Middle frontal gyrus (tissue), 1 donor: Measurements from ENCODE around the gene SH3GLB2.
"Not testable (repeated sequence)": the region's sequence is repeated elsewhere in the genome, so short reads cannot be mapped to it uniquely, and the experiment has no call there.

Experiments used
- DNase-seq: peaks from one replicate; pipeline ENCODE4 v3.0.0-alpha.2; 2015; ENCODE audit warnings: low spot score; ENCODE audit errors: extremely low spot score

SH3GLB2 gene

DNA sequence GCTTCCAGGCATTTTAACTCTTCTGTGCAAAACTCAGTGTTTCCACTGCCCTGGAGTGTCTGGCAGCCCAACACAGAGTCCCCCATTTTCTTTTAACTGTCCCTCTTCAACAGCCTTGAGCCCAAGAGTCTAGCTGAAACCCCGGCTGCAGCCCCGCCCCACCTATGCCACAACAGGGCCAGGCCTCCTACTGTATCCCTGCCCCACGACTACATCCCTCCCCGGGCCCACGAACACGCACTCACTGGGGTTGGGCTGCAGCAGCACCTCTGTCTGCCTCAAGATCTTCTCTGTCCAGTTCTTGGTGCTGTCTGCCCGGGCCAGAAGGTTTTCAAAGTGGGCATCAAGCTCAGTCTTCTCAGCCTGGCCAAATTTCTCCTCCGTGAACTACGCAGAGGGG lies 6.1 kb downstream of the SH3GLB2 start:
- DNase-seq, result no peak

DNA sequence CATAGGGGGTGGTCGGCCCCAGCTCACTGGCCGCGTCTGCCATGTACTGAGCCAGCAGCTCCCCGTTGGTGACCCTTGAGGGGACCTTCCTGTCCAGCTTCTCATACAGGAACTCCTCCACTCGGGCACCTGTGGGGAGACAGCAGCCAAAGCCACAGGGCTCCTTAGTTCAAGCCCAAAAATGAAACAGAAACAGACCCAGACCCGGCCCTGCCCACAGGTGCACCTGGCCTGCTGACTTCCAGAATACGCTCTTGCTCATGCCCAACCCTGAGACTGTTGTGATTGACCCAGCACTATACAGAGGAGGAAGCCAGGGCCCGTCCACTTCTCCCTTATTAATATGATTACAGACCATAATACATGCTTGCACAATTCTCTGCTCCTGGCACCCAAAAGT lies 7.0 kb downstream of the SH3GLB2 start:
- DNase-seq, result no peak

DNA sequence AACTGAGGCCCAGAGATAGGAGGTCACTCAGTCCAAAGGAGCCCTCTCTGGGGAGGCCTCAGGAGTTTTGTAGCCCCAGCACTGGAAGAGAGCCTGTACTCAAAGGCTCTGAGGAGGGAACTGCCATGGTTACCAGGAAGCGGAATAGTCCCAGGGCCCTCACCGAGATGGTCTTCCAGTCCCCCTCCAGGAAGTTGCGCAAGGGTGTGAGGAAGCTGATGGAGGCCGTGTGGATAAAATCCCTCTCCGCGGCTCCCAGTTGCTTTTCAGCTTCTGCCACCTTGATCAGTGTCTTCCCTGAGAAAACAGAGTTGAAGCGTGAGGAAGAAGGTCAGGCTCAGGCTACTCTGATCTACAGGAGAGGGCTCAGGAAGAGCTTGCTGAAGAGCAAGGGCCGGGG lies 13.5 kb downstream of the SH3GLB2 start:
- no peak for DNase-seq

DNA sequence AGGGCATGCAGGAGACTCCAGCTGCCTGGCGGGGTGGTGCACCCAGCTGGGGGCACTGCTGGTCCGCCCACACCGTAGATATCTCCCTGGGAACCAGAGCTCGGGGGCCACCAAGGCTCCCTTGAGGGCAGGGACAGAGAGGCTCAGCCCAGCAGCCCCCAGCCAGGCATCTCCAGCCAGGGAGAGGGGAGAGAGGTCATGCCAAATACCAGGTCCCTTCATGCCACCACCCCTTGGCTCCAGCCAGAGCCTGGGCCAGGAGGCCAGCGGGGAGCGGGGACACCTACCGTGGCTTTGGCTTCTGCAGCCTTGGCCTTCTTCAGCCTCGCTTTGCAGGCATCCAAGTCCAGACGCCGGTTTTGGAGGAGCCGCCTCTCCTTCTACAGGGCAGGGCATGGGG lies 14.0 kb downstream of the SH3GLB2 start:
- DNase-seq, result no peak

DNA sequence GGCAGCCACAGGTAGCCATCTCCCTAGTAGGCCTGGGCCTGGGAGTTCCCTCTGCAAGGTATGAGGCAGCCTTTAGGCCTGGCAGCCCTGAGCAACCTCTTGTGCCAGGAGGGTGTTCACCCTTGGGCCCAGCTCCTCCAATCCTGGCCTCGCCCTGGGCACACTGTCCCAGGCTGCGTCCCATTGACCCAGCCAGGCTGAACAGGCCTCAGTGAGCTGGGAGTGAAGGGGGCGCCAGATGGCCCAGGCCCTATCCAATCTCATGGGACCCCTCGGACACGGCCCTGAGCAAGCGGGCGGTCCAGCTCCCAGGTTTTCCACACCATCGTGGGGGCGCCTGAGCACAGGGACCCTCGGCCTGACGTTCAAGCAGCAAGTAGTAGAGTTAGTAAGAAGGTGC lies 14.5 kb downstream of the SH3GLB2 start:
- DNase-seq, result no peak

DNA sequence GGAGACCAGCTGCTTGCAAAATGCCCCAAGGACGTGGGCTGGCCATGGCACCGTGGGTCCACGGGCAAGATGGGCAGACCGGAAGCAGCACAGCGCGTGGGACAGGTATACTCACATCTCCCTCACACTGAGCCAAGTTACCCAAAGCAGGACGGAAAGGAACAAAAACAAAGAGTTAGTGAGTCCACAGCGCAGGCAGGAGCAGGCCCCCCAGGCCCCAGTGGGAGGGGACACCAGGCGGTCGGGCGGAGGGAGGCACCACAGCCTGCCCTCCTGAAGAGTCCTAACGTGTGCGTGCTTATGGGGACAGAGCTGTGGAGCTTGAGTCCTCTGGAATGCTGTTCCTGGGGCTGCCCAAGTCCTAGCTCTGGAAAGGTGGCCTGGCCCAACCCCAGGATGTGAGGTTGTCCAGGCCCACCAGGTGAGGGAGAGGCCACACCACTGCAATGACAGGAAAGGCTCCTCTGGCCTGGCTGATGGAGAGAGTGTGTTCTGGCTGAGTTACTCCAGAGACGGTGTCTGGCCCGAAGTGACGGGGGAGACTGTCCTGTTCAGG lies 15.2 kb downstream of the SH3GLB2 start:
- no peak for DNase-seq

DNA sequence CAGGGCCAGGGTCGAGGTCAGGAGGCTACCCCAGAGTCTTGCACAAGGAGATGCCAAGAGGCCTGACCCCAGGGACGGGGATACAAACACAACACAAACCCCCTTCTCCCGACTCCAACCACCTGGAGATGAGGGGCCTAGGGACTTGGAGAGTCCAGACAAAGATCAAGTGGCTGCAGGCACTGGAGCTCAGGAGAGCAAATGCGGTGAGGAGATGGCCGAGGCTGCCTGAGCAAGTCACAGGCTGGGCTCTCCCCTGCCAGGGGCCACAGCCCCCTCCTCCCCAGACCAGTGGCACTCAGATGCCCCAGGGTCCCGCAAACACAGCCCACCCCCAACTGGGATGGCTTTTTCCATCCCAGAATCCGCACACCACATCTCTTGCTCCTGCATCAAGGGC lies 15.8 kb downstream of the SH3GLB2 start:
- DNase-seq, result no peak

DNA sequence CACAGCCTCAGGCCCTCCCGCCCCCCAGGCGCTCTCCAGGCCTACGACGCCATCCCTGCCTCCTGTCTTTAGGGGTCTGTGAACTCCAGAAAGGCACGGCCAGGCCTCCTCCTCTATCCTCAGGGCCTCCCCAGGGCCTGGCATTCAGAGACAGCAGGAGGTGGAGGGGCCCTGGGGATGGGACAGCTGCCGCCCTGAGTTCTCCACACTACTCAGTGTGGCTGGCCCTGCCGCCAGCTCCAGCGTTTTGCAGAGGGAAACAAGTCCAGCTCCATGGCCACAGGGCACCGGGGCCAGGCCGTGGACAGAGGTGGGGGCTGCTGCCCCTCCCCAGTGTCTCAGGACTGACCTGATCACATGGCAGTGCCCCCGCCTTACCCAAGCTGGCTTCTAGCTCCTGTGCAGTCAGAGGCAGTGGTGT lies 16.4 kb downstream of the SH3GLB2 start:
- DNase-seq, result no peak

DNA sequence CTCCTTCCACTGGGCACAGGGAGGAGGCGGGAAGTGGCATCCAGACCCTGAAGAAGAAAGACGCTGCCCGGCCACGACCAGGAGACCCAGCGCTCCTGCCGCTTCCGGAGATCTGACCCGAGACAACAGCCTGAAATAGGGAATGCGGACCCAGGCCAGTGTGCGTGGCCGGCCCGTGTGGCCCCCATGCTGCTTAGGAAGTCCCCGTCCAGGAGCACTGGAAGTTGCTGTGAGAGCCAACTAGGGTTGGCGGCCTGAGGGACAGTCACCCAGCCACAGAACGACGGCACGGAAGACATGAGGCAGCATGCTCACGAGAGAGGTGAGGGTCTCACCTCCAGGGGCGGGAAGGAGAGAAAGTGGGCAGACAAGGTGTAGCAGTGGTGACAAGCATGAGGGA lies 17.0 kb downstream of the SH3GLB2 start:
- no peak for DNase-seq

DNA sequence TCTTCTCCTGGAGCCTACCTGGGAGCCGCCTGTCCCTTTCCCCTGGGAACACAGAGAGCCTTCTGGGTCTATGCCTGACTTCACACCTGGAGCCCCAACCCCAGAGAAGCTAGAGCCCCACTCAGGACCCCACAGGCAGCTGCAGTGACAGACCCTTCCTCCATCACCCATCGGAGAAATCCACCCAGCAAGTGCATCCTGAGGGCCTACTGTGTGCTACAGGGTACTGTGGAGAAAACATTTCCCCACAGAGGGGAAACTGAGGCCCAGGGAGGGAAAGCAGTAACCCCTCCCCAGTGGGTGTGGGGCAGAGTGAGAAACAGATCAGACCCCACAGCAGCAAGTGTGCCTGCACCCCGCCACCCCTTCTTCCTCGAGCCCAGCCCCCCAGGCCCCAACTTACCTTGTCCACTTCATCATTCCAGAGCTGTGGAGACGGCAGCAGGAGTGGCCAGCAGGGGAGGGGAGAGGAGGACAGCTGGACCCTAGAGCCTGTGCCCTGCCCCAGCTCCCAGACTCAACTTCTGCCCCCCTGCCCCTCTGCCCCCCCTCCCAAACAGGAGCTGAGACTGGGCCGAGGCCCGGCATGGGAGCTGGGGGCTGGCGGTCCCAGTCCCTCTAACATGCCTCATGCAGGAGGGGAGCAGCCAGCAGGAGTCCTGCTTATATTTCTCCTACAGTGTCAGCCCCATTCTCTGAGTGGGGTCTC lies 17.7 kb downstream of the SH3GLB2 start:
- no peak for DNase-seq

DNA sequence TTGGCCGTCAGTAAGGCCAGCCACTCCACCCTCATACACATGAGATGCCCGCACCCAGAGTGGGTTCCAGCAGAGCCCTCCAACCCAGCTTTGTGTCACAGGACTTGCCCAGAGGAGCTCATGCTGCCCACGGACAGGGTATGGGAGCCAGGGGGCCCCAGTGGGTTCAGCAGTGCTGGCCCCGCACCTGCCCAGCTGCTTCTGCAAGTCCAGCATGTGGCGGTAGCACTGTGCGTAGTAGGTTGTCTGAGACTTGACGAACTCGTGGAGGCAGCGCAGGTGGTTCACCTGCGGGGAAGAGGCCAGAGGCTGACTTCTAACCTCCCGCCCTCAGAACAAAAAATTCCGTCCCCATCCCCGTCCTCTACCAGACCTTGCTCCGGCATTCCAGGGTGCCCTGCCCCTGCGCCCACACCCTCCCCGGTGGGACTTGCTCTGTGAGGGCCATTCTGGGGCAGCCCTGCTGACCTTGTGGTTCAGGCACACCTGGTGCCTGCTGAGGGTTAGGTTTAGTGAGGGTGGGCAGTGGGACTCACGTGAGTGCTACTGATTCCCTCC lies 18.5 kb downstream of the SH3GLB2 start:
- no peak for DNase-seq

DNA sequence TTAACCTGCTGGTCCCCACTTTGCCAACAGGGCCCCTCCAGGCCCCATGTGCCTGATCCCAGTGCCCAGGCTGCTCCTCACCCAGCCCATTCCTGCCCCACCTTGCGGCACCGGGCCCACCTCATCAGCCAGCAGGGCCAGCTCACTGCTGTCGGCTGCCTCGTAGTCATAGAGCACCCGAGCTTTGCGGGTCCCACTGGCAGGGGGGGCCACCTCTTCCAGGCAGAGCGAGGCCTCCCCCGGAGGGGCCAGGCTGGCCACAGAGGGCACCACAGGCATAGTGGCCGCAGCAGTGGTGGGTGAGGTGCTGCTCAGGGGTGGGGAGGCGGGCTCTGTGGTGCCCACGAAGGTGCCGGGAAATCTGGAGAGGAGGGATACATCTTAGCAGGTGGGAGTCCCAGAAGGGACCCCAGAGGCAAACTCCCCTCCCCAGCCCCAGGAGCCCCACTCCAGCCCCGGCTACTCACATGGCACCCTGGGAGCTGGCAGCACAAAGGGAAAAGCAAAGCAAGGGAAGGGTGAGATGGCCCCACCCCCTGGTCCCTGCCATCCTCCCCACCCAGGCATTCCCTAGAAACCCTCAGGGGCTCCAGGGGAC lies 19.0 kb downstream of the SH3GLB2 start:
- no peak for DNase-seq

DNA sequence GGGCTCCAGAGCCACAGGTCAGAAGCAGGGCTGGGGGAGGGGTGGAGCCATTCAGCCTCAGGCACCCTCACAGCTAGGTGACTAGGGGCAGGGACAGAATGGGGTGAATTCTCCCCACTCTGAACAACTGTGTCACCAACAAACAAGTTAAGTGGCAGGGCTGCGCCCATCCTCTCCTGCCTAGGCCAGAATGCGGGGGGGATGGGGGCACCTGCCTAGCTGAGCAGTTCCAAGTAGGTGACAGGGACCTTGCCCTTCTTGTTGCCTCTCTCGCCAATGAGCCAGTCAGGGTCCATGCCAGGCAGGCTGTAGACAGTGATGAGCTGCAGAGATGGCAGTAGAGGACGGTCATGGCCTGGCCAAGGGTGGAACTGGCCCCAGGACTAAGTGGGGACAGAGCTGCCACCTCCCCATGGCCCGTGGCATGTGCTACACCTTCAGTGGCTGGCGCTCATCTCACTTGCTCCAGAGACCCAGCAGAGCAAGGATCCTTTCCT lies 19.6 kb downstream of the SH3GLB2 start:
- no peak for DNase-seq

DNA sequence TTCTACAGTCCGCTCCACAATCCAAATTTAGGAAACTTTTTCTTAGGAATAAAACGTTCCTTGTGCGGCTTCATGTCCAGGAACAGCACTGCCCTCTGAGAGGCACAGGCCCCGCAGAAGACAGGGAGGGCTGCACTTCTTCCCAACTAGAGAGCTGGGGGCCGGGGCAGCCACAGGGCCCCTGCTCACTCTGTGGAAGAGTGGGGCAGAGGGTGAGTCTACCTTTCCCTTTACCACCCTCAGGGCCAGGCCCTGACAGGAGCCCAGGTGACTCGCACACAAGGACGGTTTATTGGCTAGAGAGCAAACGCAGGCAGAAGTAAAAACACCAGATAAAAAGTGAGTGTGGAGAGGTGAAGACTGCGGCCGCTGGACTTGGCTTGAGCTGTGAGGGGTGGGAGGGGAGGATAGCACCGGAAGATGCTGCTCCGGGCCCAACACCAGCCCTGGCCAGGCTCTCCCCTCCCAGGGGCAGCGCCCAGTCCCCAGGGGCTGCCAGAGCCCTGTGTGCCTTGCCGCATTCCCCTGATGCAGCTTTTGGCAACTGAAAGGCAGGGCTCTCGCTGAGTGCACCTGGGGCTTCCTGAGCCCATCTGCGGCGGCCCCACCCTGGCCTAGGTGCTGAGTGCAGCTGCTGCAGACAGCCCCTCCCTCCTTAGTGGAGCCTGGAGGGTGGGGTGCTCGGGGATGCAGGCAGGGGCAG lies 20.2 kb downstream of the SH3GLB2 start:
- no peak for DNase-seq

DNA sequence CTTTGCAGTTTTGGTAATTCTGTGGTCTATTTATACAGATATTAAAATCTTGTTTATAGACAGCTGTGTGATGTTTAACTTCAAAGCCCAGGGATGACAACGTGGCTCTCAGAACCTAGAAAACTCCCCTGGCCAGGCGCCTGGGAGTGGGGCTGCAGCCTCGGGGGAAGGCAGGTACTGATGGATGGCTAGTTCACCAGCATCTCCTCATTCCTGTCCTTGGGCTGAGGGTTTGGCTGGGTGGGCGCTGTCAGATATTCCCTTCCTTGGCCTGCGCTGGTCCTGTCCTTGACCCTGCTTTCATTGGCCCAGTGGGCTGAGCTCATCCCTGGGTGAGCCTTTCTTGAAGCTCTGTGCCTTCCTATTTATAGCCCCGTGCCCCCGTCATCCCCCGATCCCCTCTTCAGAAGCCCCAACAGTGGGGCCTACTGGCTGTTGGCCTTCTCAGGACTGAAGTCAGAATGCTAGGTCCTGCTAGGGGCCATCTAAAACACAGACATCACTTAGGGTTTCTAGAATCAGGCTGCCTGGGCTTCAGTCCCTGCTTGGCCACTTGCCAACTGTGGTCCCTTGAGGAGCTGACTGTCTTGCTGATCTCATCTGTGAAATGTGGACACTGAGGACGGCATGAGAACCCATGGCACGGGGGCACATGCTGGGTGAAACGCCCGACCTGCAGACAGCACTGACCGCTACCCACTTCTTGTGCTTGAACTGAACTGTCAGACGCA lies 20.9 kb downstream of the SH3GLB2 start:
- DNase-seq, result no peak

DNA sequence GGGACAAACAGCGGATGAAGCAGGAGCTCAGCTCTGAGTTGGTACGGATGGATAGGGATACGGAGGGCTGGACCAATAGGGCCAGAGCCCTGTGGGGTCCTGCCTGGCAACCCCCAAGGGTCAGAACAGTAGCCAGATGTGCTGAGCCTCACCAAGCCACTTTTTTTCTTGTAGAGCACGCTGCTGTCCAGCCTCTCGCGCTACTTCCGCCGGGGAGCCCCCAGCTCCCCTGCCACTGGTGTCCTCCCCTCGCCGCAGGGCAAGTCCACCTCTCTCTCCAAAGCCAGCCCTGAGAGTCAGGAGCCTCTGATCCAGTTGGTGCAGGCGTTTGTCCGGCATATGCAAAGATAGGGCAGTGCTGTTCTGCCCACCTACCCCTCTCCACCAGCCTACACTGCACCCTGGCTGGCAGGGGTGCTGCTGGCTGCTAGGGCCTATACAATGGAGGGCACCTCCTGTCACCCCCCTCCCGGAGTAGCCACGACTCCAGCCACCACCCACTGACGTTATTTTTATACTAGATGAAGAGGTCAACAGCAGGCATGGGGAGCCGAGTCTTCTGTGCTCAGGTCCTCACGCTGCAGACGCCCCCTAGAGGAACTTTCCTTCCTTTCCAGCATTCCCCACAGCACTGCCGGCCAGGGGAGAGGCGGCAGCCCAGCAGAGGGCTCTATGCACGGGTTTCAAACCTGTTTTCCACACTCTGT lies 21.6 kb downstream of the SH3GLB2 start:
- peak; percentile 54 for DNase-seq

DNA sequence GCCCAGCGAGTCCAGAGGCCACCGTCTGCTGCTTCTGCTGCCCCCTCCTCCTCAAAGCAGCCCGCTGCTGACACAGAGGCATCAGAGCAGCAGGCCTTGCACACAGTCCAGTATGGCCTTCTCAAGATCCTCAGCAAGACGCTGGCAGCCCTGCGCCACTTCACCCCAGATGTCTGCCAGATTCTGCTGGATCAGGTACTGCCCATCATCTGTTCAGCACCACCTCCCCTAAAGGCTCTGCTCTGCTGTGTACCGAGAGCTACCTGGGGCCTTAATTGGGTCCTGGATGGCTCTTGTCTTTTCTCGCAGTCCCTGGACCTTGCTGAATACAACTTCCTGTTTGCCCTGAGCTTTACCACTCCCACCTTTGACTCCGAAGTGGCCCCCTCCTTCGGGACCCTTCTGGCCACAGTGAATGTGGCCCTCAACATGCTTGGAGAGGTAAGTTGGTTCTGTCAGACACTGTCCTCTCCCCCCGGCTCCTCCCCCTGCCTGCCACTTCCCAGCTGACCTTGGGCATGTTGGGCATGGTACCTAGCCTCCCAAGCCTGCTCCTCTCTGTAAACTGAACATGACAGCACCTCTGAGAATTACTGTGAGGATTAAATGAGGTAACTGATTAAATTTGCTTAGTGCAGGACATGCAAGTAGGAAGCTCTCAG lies 22.7 kb downstream of the SH3GLB2 start:
- DNase-seq, result no peak

DNA sequence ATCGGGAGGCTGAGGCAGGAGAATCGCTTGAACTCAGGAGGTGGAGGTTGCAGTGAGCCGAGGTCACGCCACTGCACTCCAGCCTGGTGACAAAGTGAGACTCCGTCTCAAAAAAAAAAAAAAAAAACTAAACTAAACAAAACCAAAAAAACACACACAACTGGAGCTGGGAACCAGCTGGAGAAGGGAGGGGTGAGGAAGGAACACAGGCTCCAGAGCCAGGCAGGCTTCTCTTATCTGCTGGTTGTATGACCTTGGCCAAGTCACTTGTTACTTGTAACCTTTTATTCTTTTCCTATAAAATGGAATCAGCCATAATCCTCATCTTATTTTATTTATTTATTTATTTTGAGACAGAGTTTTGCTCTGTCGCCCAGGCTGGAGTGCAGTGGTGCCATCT lies 24.0 kb downstream of the SH3GLB2 start:
- not testable (repeated sequence) for DNase-seq

DNA sequence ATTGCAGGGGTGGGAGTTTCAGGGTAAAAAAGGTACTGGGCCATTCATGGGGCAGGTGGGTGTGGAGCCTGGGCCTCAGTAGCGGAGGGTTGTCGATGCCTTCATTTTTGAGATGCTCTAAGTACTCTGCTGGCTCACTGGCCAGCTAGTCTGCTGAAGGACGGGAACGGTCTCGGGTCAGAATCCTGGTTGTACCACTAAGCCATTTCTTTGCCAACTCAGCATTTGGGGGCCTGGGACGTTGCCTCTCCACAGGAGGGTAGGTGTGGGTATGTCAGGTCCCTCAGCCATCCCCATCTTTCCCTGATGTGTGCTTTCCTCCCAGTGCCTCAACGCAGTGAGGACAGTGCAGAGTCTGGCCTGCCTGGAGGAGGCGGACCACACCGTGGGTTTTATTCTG lies 25.1 kb downstream of the SH3GLB2 start:
- DNase-seq, result no peak
